NCI-H82 treated with DMSO at 0.1 percent for 48 hours (cell line): ENCODE data around the gene TCF12.

Experiments used
- DNase-seq: peaks from one replicate; lab custom pipeline; 2025; ENCODE audit not compliant: unreplicated experiment; lab: John Stamatoyannopoulos, UW

Gene TCF12

GRCh38 chr15:57328897-57329296, 410.5 kb downstream of the TCF12 start:
- no peak for DNase-seq

- DNase-seq: no peak
Measured at GRCh38 chr15:57329582-57330367, 411.3 kb downstream of the TCF12 start.

DNA sequence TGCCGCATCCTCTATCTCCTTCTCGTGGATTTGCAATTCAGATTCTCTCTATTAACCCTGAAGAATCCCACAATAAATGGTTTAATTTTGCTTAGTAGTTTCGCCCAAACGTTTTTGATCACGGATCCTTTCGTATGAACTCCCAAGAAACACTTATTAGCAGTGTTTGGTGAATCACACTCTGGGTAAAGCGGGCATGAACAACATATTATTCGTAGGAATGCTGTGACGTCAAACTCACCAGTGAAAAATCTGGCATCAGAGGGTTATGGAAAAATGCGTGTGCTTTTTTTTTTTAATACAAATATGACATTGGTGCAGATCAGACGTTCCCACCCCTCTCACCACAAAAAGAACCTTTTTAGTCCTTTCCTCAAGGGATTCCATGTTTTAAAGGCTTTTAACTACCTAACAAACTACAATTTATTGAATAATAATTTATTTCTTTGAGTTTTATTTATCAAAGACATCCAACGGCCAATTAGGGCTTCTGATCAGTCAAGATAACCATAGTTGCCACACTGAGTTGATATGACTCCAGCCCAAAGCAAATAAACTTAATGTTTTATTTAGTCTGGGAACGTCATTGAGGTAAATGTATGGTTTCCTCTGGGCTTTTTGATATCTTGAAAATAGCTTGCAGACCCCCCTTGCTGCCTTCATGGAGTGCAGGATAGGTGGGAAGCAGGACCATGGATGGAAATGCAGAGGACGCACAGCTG, 412.3 kb downstream of the TCF12 start:
- no peak for DNase-seq

DNA sequence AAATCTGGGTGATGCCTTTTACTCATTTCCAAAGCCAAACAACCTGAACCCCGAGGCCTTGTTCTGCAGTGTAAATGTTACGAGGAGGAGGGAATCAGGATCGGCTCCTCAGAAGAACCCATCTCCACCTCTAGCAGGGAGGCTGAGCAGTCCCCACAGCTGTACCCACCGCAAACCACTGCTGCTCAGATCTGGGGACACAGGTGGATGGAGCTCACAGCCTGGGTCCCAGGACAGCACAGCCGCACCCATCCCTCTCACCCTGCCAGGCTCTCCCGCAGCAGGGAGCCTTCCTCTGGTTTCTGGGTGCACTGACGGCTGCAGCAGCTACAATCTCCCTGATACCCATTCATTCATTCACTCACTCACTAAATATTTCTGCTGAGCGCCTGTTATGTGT, 413.9 kb downstream of the TCF12 start:
- no peak for DNase-seq

DNA sequence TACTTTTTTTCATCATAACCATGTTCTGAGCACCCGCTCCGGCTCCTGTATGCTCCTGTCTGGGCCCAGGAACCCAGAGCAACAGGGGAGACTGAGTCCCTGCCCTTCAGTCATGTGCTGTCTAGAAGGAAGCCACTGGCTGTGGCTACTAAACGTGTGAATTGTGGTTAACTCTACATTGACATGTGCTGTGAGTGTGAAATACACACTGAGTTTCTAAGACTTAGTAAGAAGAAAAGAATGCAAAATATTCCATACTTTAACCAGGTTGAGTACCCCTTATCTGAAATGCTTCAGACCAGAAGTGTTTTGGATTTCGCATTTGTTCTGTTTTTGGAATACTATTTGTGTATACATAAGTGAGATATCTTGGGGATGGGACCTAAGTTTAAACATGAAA, 415.0 kb downstream of the TCF12 start:
- DNase-seq: no peak

GRCh38 chr15:57334257-57334656, 415.8 kb downstream of the TCF12 start:
- no peak for DNase-seq

GRCh38 chr15:57335293-57335715, 416.9 kb downstream of the TCF12 start:
- DNase-seq: no peak

- no peak for DNase-seq
Measured at GRCh38 chr15:57335719-57336118, 417.3 kb downstream of the TCF12 start.

DNA sequence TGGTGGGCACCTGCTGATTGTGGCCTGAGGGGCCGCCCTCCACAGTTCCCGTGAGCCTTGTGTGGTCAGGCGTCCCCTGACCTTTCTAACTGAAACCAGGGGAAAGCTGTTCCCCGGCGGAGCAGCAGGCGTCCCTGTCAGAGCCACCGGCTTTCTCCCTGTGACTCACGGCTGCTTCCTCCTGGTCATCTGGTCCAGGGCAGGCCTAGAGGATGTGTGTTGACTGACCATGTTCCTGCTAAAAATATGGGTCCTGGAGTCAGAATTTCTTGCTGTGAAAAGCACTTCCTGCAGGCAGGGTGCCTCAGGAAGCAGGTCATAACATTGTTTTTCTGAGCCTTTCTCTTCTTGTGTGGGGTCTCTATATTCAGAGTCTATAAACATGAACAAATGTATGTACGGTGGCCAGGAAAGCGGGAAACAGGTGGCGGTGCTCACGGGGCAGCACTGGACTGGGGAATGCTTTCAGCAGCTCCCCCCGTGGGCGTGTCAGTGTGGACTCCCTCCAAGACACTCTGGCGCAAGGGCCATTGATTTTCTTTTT, 419.5 kb downstream of the TCF12 start:
- no peak for DNase-seq

GRCh38 chr15:57339321-57339720, 420.9 kb downstream of the TCF12 start:
- DNase-seq: no peak
